ENCODE measurements around the gene EHMT1.

DNA sequence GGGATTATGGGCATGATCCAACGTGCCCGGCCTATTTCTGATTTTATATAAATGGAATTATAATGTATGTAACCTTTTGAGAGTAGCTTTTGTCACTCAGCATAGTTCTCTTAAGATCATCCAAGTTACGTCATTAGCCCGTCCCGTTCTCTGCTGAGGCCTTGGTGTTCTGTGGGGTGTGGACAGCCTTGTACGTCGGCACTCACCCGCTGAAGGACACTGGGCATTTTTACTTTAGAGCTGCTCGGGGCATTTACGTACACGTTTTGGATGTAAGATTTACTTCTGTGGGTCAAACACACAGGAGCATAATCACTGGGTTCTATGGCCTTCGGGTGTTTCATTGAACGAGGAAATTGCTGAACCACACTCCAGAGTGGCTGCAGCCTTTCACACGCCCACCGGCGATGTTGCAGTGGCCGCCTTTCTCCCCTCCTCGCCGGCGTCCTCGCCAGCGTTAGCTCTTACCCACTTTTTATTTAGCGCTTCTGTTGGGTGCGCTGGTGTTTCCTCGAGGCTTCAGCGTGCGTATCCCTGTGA, 101.8 kb downstream of the EHMT1 start:
- TF ChIP-seq, protein P1, sequence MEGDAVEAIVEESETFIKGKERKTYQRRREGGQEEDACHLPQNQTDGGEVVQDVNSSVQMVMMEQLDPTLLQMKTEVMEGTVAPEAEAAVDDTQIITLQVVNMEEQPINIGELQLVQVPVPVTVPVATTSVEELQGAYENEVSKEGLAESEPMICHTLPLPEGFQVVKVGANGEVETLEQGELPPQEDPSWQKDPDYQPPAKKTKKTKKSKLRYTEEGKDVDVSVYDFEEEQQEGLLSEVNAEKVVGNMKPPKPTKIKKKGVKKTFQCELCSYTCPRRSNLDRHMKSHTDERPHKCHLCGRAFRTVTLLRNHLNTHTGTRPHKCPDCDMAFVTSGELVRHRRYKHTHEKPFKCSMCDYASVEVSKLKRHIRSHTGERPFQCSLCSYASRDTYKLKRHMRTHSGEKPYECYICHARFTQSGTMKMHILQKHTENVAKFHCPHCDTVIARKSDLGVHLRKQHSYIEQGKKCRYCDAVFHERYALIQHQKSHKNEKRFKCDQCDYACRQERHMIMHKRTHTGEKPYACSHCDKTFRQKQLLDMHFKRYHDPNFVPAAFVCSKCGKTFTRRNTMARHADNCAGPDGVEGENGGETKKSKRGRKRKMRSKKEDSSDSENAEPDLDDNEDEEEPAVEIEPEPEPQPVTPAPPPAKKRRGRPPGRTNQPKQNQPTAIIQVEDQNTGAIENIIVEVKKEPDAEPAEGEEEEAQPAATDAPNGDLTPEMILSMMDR (IDR thresholded peaks at IDR 0.05; ENCODE audit: low read length), result no peak
- TF ChIP-seq EZH2 (optimal IDR thresholded peaks at IDR 0.05; ENCODE audit: low read depth, low read length), result no peak

Measured in MM.1S (cell line).